ENCODE results near the gene USH2A.
"Not testable (repeated sequence)": the region's sequence is repeated elsewhere in the genome, so short reads cannot be mapped to it uniquely, and the experiment has no call there.

USH2A gene

GRCh38 chr1:216387782-216388181 is 35.5 kb downstream of the USH2A start:
- DNase-seq: no peak

DNA sequence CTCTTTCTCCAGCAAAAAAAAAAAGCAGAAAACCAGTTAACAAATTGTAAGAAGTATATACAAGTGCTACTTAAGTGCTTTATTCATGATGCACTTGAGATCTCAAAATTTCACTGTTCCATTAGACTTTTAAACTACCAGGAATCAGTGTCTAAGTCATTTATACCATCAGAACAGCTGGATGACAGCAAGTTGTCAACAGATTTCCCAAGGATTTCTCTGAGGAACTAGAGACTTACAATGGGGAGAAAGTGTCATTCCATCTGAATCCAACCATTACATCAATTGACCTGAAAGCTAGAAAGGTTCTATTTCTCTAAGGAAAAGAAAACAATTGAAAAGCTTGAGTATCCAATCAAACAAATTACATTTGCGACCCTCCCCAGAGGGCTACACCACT is 43.8 kb downstream of the USH2A start:
- no peak for DNase-seq

DNA sequence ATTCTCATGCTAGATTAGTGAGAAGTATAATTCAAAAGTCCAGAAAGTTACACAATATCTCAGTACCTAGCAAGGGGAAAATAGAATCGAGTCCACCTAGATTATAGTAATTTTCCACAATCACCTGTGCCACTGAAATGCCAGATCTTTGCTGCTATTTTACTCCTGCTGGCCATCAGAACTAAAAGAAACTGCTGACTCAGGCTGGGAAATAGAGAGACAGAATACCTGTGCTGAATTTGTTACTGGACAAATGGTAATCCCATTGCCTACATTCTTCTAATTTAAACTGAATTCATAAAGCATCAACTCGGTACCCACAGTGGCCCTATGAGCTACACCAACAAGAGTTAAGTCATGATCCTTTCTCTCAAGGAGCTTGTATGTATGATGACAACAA is 55.0 kb downstream of the USH2A start:
- no peak for DNase-seq

GRCh38 chr1:216366979-216367378 is 56.3 kb downstream of the USH2A start:
- no peak for DNase-seq

- DNase-seq: no peak
Measured at GRCh38 chr1:216356945-216357344, 66.3 kb downstream of the USH2A start.

DNA sequence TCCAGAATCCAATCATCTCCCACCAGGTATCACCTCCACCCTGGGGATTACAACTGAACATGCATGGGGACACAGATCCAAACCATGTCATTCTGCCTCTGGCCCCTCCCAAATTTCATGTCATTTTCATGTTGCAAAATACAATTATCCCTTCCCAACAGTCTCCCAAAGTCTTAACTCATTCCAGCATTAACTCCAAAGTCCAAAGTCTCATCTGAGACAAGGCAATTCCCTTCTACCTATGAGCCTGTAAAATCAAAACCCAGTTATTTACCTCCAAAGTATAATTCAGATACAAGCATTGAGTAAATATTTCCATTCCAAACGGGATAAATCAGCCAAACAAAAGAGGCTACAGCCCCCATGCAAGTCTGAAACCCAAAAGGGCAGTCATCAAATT is 73.1 kb downstream of the USH2A start:
- DNase-seq: no peak

DNA sequence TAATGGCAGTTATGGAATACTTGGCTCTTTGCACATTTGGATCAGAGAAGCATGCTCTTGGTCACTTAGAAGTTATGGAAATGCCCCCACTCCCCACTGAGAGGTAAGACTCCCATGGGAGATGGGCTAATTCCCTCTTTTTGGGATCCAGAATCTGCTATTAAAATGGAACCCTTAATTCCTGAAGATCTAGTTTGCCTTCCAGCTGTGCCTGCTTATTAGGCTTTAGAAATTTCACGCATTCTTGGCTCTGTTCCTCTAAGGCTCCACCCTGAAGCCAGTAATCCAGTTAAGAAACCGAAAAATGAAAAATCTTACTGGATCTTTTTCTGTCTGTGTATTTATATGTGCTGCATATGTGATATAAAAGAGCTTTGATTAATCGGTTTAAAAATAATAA is 76.7 kb downstream of the USH2A start:
- no peak for DNase-seq

DNA sequence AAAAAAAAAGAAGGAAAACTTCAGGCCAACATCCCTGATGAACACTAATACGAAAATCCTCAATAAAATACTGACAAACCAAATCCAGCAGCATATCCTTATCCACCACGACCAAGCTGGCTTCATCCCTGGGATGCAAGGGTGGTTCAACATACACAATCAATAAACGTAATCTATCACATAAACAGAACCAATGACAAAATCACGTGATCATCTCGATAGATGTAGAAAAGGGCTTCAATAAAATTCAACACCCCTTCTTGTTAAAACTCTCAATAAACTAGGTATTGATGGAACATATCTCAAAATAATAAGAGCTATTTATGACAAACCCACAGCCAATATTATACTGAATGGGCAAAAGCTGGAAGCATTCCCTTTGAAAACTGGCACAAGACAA is 82.7 kb downstream of the USH2A start:
- DNase-seq: not testable (repeated sequence)

GRCh38 chr1:216332462-216332861 is 90.8 kb downstream of the USH2A start:
- DNase-seq: no peak

DNA sequence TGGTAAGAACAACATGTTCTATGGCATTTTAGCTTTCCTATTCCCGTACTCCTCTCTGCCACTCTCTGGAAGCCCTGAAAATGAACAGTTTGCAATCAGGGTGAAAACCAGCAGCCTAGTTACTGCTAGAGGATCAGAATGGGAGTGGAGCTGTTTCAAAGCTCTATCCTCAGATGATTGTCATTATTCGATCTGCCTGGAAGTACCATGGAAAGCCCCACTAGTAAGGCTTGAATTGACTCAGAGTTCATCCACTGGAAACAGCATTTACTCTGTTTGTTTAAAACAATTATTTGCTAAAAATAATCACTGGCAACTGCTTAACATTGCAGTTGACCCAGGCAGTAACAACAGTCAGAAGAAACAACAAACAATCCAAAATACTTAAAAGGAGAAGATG is 91.2 kb downstream of the USH2A start:
- no peak for DNase-seq

DNA sequence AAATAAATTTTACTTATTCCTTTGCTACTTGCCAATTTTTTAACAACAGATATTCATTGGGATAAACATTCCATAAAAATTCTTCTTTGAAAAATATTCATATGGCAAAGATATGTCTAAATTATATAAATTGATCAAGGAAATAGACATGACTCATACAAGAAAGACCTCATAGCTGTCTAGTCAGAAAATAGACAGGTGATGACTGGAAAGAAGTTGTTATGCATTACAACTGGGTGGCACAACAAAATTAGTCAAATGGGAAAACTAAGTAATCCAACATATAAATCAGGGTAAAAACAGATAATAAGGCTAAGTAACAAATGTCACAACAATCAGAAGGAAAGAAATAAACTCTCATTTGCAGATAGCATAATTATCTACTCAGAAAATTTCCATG is 92.0 kb downstream of the USH2A start:
- DNase-seq: no peak

DNA sequence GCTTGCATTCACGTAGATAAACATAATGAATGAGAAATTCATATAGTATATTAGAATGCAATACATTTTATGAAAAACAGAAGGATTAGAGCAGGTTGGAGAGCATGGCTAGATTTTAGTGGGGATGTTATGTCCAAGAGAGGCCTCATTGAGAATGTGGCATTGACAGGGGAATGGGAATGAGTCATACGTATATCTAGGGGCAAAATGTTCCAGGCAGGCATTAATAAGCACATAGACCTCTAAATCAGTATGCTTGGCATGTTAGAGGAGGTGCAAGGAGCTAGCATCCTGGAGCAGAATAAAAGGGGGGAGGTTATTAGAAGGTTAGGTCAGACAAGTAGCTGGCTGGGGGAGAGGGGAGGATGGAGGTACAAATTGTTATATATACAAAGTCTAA is 93.0 kb downstream of the USH2A start:
- DNase-seq: no peak

DNA sequence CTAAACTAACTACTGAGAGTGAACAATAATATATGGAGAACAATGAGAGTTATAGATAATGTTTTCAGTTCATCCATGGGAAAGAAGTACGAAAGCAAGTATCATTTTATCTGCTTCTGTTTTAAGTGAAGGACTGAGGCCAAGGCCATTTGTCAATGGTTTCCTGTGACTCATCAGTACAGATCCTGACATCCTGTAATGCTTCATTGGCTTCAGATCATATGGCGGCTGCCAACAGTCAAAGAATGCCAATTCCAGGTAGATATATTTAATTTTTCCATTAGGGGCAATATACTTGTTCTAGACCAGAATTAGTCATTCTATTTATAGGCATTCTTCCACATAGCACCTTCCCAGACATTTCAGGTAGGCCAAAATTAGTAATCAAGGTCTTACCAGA is 97.3 kb downstream of the USH2A start:
- no peak for DNase-seq

GRCh38 chr1:216325336-216325735 is 97.9 kb downstream of the USH2A start:
- no peak for DNase-seq

- no peak for DNase-seq
Measured at GRCh38 chr1:216323344-216323743, 99.9 kb downstream of the USH2A start.

DNA sequence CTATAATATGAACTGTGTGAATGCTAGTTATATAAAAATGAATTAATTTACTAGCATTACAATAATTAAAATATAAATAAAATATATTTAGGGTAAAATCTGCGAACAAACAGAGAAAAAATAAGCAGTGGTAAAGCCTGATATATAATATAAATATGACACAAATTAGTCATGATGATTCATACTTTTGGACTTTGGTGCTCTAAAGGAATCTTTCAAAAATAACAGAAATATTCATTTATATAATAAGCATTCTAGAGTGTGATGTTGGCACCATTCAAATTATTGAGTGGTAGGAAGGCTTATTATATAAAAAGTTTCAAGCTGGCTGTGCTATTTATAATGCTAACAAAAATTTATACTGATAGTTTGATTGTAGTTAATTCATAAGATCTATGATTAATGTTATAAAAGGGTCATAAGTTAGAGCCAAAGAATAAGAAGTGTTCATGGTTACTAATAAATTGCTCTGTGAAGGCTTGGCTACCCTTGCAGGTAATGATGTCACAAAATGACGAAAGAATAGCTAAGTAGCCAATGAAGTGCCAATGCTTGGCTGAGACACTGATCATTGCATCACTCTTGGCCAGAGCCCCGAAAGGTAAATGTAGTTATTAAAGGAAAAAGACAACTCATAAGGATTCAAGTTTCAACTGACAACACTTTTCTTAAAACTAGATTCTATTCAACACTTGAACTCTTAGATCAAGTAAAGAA is 108.7 kb downstream of the USH2A start:
- no peak for DNase-seq

- DNase-seq: no peak
Measured at GRCh38 chr1:216310776-216311175, 112.5 kb downstream of the USH2A start.

DNA sequence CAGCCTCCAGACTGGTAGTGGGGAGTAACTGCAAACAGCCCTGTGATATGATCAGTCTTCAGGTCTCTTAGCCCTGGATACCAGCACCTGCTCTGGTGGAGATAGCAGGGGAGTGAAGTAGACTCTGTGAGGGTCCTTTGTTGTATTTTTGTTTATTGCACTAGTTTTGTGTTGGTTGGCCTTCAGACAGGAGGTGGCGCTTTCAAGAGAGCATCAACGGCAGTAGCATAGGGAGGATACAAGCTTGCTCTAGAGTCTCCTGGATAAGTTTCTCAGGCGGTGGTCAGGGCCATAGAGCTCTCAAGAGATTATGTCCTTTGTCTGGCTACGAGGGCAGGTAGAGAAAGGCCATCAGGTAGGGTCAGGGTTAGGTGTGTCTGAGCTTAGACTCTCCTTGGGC is 116.4 kb downstream of the USH2A start:
- DNase-seq: no peak

DNA sequence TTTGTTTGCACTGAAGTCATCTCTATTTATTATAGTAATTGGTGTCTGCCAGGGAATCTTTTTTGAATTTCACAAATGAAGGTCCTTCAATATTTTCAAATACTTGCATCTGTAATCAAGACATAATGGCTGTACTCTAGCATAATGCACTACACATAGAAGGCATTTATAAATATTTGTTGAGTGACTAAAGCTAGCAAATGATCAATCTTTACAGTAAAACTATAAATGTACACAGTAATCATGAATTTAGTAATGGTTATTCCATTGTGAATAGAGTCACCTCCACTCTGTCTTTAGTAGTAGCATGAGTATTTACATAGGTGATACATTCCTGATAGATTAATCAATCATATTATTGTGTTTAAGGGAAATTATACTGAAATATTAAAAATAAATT is 119.6 kb downstream of the USH2A start:
- DNase-seq: no peak

- no peak for DNase-seq
Measured at GRCh38 chr1:216293683-216294082, 129.6 kb downstream of the USH2A start.

GRCh38 chr1:216290074-216290473 is 133.2 kb downstream of the USH2A start:
- no peak for DNase-seq

DNA sequence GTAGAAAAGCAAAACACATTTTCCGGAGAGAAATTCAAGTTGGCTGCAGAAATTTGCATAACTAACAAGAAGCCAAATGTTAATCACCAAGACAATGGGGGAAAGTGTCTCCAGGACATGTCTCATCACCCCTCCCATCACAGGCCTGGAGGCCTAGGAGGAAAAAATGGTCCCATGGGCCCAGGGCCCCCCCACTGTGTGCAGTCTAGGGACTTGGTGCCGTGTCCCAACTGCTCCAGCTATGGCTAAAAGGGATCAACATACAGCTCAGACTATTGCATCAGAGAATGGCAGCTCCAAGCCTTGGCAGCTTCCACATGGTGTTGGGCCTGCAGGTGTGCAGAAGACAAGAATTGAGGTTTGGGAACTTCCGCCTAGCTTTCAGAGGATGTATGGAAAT is 138.2 kb downstream of the USH2A start:
- DNase-seq: no peak

GRCh38 chr1:216281757-216282156 is 141.5 kb downstream of the USH2A start:
- no peak for DNase-seq

- DNase-seq: no peak
Measured at GRCh38 chr1:216270086-216270773, 153.0 kb downstream of the USH2A start.

- no peak for DNase-seq
Measured at GRCh38 chr1:216261631-216262030, 161.6 kb downstream of the USH2A start.

Measured in CD4-positive, alpha-beta T cell treated with Interferon alpha-2 for 1 hour (primary cell).